ENCODE measurements around the gene ENPP7.
A peak's percentile ranks its signal among the peaks of the same experiment; 100 is the strongest.

ENPP7 gene

DNA sequence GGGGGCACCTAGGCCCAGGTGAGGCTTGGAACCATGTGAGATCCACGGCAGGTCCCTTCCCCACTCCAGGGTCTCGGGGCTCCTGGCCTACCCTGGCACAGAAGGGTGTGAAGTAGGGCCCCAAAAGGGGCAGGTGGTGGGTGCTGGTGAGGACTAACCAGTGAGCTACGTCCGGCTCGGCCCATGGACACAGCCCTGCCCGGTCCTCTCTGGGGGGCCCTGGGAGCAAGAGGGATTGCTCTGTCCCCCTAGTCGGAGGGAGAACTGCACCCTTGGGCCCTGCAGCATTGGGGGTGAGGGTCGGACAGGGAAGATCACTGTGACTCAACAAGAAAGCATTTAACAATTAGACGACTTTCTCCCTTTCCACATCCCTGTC, 2.9 kb downstream of the ENPP7 start:
- no peak for DNase-seq

GRCh38 chr17:79735096-79735495, 4.4 kb downstream of the ENPP7 start:
- DNase-seq, result no peak

- DNase-seq, result no peak
Observed at GRCh38 chr17:79737046-79737921, 6.5 kb downstream of the ENPP7 start.

DNA sequence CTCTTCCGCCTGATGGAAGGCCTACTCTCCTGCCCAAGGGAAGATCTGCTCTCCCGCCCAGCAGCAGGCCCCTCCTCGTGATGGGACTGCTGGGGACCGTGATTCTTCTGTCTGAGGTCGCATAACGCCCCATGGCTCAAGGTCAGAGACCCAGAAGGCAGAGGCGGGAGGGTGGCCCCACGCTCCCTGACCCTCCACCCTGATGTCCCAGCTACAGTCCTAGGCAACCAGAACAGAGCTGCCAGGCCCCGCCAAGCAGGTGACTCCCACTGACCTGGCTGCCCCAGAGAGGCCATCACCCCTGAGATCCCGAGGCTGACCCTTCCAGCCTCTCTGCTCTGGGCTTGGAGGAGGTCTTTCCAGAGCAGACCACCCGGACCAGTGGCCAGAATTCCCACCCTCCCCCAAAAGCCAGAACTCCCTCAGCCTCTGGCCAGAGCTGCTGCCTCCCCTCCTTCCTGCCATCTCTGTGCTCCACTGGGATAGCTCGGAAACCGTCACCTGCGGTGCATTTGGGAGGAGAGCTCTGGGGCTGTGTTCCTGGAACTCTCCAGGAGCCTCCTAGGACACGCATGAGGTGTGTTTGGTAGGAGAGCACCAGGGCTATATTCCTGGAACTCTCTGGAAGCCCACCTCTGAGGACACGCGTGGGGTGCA, 7.3 kb downstream of the ENPP7 start:
- no peak for DNase-seq

DNA sequence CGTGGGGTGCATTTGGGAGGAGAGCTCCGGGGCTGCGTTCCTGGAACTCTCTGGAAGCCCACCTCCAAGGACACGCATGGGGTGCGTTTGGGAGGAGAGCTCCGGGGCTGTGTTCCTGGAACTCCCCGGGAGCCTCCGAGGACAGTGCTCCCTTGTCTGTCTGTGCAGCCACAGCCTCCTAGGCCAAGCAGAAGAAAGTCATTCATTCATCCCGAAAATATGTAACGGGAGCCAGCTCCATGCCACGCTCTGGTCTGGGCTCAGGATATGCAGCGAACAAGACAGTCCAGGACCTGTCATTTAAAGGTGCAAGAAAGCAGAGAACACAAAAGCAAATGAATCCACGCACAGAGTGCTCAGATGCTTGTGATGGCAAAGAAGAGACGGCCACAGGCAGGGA, 7.9 kb downstream of the ENPP7 start:
- no peak for DNase-seq

DNA sequence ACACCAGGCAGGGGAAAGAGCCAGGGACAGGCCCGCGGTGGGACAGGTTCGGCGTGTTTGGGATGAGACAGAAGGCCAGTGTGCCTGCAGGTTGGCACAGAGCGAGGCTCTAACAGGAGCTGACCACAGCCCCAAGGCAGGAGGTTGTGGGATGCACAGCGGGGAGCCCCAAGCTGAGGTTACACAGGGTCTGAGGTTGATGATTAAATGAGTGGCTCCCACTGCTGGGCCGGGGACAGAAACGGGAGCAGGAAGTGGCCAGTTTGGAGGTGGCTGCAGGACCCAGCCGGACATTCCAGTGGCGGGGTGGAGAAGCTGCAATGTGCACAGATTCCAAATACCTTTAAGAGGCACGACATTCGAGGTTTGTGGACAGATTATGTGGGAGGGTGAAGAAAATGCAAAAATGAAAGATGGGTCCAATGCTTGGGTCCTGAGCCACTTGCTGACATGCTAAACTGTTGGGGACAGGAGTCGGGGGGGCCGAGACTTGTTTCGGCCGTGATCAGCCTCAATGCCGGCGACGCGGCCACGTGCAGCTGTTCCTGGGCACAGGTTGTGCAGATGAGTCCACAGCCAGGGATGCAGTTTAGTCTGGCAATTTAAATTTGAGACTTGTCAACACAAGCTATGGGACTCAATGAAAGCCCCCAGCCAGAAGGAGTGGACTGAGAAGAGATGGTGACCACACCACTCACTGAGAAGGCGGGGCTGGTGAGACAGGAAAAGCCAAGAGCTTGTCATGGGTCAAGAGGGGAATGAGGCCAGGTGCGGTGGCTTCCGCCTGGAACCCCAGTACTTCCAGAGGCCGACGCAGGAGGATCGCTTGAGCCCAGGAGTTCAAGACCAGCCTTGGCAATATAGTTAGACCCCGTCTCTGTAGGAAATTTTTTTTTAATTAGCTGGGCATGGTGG, 8.7 kb downstream of the ENPP7 start:
- DNase-seq, result no peak

- DNase-seq, result no peak
Observed at GRCh38 chr17:79740413-79740812, 9.7 kb downstream of the ENPP7 start.

GRCh38 chr17:79741401-79741750, 10.6 kb downstream of the ENPP7 start:
- no peak for DNase-seq

- peak; percentile 73 for DNase-seq
Observed at GRCh38 chr17:79741751-79742588, 11.2 kb downstream of the ENPP7 start.

DNA sequence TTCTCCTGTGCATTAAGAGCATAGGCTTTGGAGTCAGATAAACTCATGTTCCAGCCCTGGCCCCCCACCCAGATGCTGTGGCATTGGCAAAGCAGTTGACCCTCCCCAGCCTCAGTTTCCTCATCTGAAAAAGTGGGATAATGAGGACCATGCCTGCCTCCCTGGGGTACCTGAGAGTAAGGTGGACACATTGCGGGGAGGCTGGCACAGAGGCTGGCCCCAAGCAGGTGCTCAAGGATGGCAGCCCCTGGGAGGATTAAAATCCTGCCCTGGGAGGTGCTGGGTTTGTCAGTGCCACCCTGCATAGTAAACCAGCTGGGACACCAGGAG, 11.8 kb downstream of the ENPP7 start:
- no peak for DNase-seq

DNA sequence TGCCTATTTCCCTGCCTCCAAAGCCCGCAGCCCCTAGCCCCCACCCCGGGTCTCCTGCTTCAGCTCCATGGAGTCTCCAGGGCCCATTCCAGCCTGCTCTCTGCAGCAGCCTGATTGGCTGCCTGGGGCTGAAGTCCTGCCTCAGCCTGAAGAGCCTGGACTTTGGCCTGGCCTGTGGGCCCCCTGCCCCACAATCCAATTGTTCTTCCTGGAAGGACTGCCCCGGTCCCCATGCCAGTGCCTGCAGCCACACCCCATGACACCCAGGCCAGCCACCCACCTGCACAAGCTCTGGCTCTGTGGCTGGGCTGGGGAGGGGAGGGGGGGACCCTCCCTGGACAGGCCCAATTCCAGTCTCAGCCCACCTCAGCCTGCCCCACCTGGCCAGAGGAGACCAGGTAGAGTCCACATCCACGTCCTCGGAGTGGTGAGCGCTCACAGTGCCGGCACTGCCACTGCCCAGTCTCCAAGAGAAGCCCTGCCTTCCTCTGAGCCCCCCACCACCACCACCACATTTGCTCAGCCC, 12.3 kb downstream of the ENPP7 start:
- DNase-seq, result no peak

GRCh38 chr17:79743614-79744013, 12.9 kb downstream of the ENPP7 start:
- no peak for DNase-seq

DNA sequence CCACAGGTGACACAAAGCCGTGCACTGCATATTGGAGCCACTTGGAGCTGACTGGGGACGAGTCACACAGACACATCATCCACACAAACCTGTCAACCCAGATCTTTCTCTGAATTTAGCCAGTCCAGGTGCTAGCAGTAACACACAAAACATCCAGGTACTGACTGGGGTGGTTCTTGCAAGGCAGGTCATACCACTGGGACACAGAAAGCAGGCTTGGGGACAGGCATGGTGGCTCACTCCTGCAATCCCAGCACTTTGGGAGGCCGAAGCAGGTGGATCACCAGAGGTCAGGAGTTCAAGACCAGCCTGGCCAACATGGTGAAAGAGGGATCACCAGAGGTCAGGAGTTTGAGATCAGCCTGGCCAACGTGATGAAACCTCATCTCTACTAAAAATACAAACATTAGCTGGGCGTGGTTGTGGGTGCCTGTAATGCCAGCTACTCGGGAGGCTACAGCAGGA, 14.9 kb downstream of the ENPP7 start:
- DNase-seq, result no peak

- no peak for DNase-seq
Observed at GRCh38 chr17:79746889-79747507, 16.3 kb downstream of the ENPP7 start.

- DNase-seq, result no peak
Observed at GRCh38 chr17:79747508-79748294, 17.0 kb downstream of the ENPP7 start.

GRCh38 chr17:79748295-79749099, 17.8 kb downstream of the ENPP7 start:
- no peak for DNase-seq

DNA sequence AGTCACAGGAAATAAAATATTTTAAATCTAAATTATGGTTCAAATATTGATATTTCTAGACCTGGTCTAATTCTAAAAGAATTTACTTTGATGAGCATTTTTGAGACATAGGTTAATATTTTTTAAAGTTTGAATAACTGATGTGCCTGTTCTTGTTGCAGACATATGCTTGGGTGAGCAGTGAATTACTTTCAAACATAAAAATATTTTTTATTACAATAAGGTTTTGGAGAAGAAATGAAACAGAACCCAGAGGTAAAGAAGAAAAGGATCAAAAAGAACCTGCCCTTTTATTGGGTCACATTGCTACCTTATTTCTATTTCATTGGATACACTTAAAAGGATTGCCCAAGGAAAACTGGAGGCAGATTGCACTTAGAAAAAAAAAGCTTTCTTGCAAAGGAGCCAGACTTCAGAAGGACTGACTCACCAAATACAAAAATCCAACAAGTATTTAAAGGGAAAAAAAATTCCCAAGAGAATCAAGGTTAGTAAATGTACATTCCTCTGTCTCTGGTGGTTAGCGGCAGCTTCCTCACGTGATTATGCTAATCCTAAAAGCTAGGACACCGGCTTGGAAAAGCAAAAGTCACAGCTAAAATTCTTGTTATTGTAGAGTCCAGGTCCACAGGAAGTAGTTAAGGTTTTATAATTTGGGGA, 18.5 kb downstream of the ENPP7 start:
- DNase-seq, result no peak

DNA sequence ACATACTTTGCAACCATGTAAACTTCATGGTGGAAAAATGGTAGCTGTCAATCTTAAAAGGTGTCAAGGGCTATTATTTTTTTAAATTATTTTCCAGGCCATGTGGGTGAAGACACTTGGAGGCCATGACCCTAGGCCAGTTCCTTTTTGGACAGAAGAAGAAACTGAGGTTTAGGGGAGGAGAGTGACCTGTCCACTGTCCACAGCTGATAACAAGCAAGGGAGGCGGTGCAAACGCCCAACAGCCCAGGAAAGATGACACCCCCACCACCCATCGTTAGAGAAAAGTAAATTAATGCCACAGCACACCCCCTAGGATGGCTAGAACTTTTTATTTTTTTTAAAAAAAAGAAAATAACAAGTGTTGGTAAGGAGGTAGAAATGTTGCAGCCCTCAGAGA, 19.2 kb downstream of the ENPP7 start:
- no peak for DNase-seq

Data from suppressor macrophage treated with lipopolysaccharide for 4 hours (primary cell).